ENCODE measurements around the gene IGSF8.
A peak's percentile ranks its signal among the peaks of the same experiment; 100 is the strongest.

The IGSF8 gene

GRCh38 chr1:160115545-160116282, 17.3 kb upstream of the IGSF8 start, which contains the start of gene ATP1A2:
ATP1A2 (plus strand) TSS chr1:160115759; CDS start chr1:160115862, 103 bp downstream.
- H3K4me2 ChIP-seq (ENCODE audit: insufficient read depth, low read length, poor library complexity, severe bottlenecking), result peak within 1 kb of the TSS; percentile 83
- H2AK5ac ChIP-seq (ENCODE audit: low read depth, low read length), result peak within 1 kb of the TSS; percentile 38
- WGBS, 2 donors (ENCODE audit: extremely low coverage in 2 of 2, insufficient read length in 2 of 2, insufficient replicate concordance in 1 of 2), result no CpG with 5 or more reads among the region's 16 CpGs
- no peak within 1 kb of the TSS for H2BK5ac ChIP-seq (ENCODE audit: low read length)
- peak within 1 kb of the TSS; percentile 70 for H2AFZ ChIP-seq (ENCODE audit: low read length)
- H3K14ac ChIP-seq (ENCODE audit: low read length), result peak within 1 kb of the TSS; percentile 77
- peak within 1 kb of the TSS; percentile 71 for H3K18ac ChIP-seq (ENCODE audit: low read length)
- H3K27me3 ChIP-seq (ENCODE audit: control insufficient read depth in 3 of 3, insufficient read depth in 3 of 3, low read depth in 1 of 3, low read length in 3 of 3), result no peaks in the 10 kb centered on the region
- no peak within 1 kb of the TSS for H4K91ac ChIP-seq (ENCODE audit: low read depth, low read length, poor library complexity)
- no peak within 1 kb of the TSS for H3K4ac ChIP-seq (ENCODE audit: low read length)
- peak; percentile 66 for DNase-seq (ENCODE audit: low spot score)
- H2BK12ac ChIP-seq (ENCODE audit: low read length), result no peak within 1 kb of the TSS
- no peak within 1 kb of the TSS for H4K8ac ChIP-seq (ENCODE audit: low read depth, low read length)
- H2BK120ac ChIP-seq (ENCODE audit: low read depth, low read length), result no peak within 1 kb of the TSS
- H3K9me3 ChIP-seq (replicated peaks in 1 of 2; ENCODE audit: control insufficient read depth in 2 of 2, insufficient read depth in 1 of 2, low read depth in 1 of 2, low read length in 2 of 2), result no peaks in the 10 kb centered on the region
- H3K9ac ChIP-seq (ENCODE audit: low read depth, low read length, poor library complexity), result peak within 1 kb of the TSS; percentile 81
- peak within 1 kb of the TSS; percentile 43 for H2BK15ac ChIP-seq (ENCODE audit: low read length)
- H3K23ac ChIP-seq (ENCODE audit: low read depth, low read length, poor library complexity), result peak within 1 kb of the TSS; percentile 8
- H3K27ac ChIP-seq (replicated peaks; ENCODE audit: low read length), result peak within 1 kb of the TSS; percentile 57
- H3K4me3 ChIP-seq (ENCODE audit: low read length in 2 of 2), result peak within 1 kb of the TSS; percentile 23 to 77
- no peaks in the 10 kb centered on the region for H3K36me3 ChIP-seq (replicated peaks in 1 of 2; ENCODE audit: control insufficient read depth in 2 of 2, insufficient read depth in 2 of 2, low read length in 2 of 2)
- H3K79me1 ChIP-seq (ENCODE audit: low read depth, low read length), result peaks cover 3% of the 10 kb centered on the region
- H3K4me1 ChIP-seq (ENCODE audit: control insufficient read depth in 2 of 2, insufficient read depth in 1 of 2, low read depth in 1 of 2, low read length in 2 of 2), result peaks cover 50 to 55% of the 10 kb centered on the region in 2 donors

GRCh38 chr1:160114085-160114484, 15.7 kb upstream of the IGSF8 start:
- no peak overlapping the region for H2BK5ac ChIP-seq (ENCODE audit: low read length)
- H2AFZ ChIP-seq (ENCODE audit: low read length), result peak overlapping the region; percentile 32
- no peaks in the 10 kb centered on the region for H3K36me3 ChIP-seq (replicated peaks in 1 of 2; ENCODE audit: control insufficient read depth in 2 of 2, insufficient read depth in 2 of 2, low read length in 2 of 2)
- H3K27me3 ChIP-seq (ENCODE audit: control insufficient read depth in 3 of 3, insufficient read depth in 3 of 3, low read depth in 1 of 3, low read length in 3 of 3), result no peaks in the 10 kb centered on the region
- H3K79me1 ChIP-seq (ENCODE audit: low read depth, low read length), result peaks cover 3% of the 10 kb centered on the region
- H3K27ac ChIP-seq (replicated peaks; ENCODE audit: low read length), result peak overlapping the region; percentile 25
- no peak overlapping the region for H3K9ac ChIP-seq (ENCODE audit: low read depth, low read length, poor library complexity)
- peak overlapping the region; percentile 20 for H2AK5ac ChIP-seq (ENCODE audit: low read depth, low read length)
- no peak overlapping the region for H2BK120ac ChIP-seq (ENCODE audit: low read depth, low read length)
- no peak overlapping the region for H3K4me3 ChIP-seq (ENCODE audit: low read length in 2 of 2)
- H3K4me1 ChIP-seq (ENCODE audit: control insufficient read depth in 2 of 2, insufficient read depth in 1 of 2, low read depth in 1 of 2, low read length in 2 of 2), result peaks cover 58 to 67% of the 10 kb centered on the region in 2 donors
- no peak overlapping the region for H4K91ac ChIP-seq (ENCODE audit: low read depth, low read length, poor library complexity)
- no peak overlapping the region for H3K23ac ChIP-seq (ENCODE audit: low read depth, low read length, poor library complexity)
- H3K4ac ChIP-seq (ENCODE audit: low read length), result no peak overlapping the region
- H3K18ac ChIP-seq (ENCODE audit: low read length), result no peak overlapping the region
- no peak overlapping the region for H3K14ac ChIP-seq (ENCODE audit: low read length)
- H4K8ac ChIP-seq (ENCODE audit: low read depth, low read length), result no peak overlapping the region
- DNase-seq (ENCODE audit: low spot score), result no peak
- WGBS, 2 donors (ENCODE audit: extremely low coverage in 2 of 2, insufficient read length in 2 of 2, insufficient replicate concordance in 1 of 2), result no CpG with 5 or more reads among the region's 4 CpGs
- no peak overlapping the region for H2BK12ac ChIP-seq (ENCODE audit: low read length)
- peak overlapping the region; percentile 32 for H2BK15ac ChIP-seq (ENCODE audit: low read length)
- H3K9me3 ChIP-seq (replicated peaks in 1 of 2; ENCODE audit: control insufficient read depth in 2 of 2, insufficient read depth in 1 of 2, low read depth in 1 of 2, low read length in 2 of 2), result no peaks in the 10 kb centered on the region
- no peak overlapping the region for H3K4me2 ChIP-seq (ENCODE audit: insufficient read depth, low read length, poor library complexity, severe bottlenecking)

GRCh38 chr1:160113407-160113806, 15.0 kb upstream of the IGSF8 start:
- H2BK120ac ChIP-seq (ENCODE audit: low read depth, low read length), result no peak overlapping the region
- no peak overlapping the region for H3K9ac ChIP-seq (ENCODE audit: low read depth, low read length, poor library complexity)
- peak overlapping the region; percentile 25 for H3K27ac ChIP-seq (replicated peaks; ENCODE audit: low read length)
- no peak overlapping the region for H2BK5ac ChIP-seq (ENCODE audit: low read length)
- peaks cover 59 to 72% of the 10 kb centered on the region in 2 donors for H3K4me1 ChIP-seq (ENCODE audit: control insufficient read depth in 2 of 2, insufficient read depth in 1 of 2, low read depth in 1 of 2, low read length in 2 of 2)
- no peak overlapping the region for H4K8ac ChIP-seq (ENCODE audit: low read depth, low read length)
- H2BK15ac ChIP-seq (ENCODE audit: low read length), result no peak overlapping the region
- H3K14ac ChIP-seq (ENCODE audit: low read length), result no peak overlapping the region
- no peak overlapping the region for H3K4ac ChIP-seq (ENCODE audit: low read length)
- H3K27me3 ChIP-seq (ENCODE audit: control insufficient read depth in 3 of 3, insufficient read depth in 3 of 3, low read depth in 1 of 3, low read length in 3 of 3), result no peaks in the 10 kb centered on the region
- no peak for DNase-seq (ENCODE audit: low spot score)
- no peak overlapping the region for H2AK5ac ChIP-seq (ENCODE audit: low read depth, low read length)
- H4K91ac ChIP-seq (ENCODE audit: low read depth, low read length, poor library complexity), result no peak overlapping the region
- no peaks in the 10 kb centered on the region for H3K9me3 ChIP-seq (replicated peaks in 1 of 2; ENCODE audit: control insufficient read depth in 2 of 2, insufficient read depth in 1 of 2, low read depth in 1 of 2, low read length in 2 of 2)
- no peak overlapping the region for H3K23ac ChIP-seq (ENCODE audit: low read depth, low read length, poor library complexity)
- H2AFZ ChIP-seq (ENCODE audit: low read length), result no peak overlapping the region
- H2BK12ac ChIP-seq (ENCODE audit: low read length), result peak overlapping the region; percentile 53
- no peak overlapping the region for H3K4me2 ChIP-seq (ENCODE audit: insufficient read depth, low read length, poor library complexity, severe bottlenecking)
- H3K4me3 ChIP-seq (ENCODE audit: low read length in 2 of 2), result no peak overlapping the region
- H3K36me3 ChIP-seq (replicated peaks in 1 of 2; ENCODE audit: control insufficient read depth in 2 of 2, insufficient read depth in 2 of 2, low read length in 2 of 2), result no peaks in the 10 kb centered on the region
- H3K79me1 ChIP-seq (ENCODE audit: low read depth, low read length), result peaks cover 3% of the 10 kb centered on the region
- WGBS, 2 donors (ENCODE audit: extremely low coverage in 2 of 2, insufficient read length in 2 of 2, insufficient replicate concordance in 1 of 2), result no CpG with 5 or more reads among the region's 8 CpGs
- peak overlapping the region; percentile 23 for H3K18ac ChIP-seq (ENCODE audit: low read length)

GRCh38 chr1:160112357-160112756, 13.9 kb upstream of the IGSF8 start:
- H2BK15ac ChIP-seq (ENCODE audit: low read length), result peak overlapping the region; percentile 12
- peaks cover 54 to 63% of the 10 kb centered on the region in 2 donors for H3K4me1 ChIP-seq (ENCODE audit: control insufficient read depth in 2 of 2, insufficient read depth in 1 of 2, low read depth in 1 of 2, low read length in 2 of 2)
- no peak overlapping the region for H4K8ac ChIP-seq (ENCODE audit: low read depth, low read length)
- no peaks in the 10 kb centered on the region for H3K36me3 ChIP-seq (replicated peaks in 1 of 2; ENCODE audit: control insufficient read depth in 2 of 2, insufficient read depth in 2 of 2, low read length in 2 of 2)
- H2AK5ac ChIP-seq (ENCODE audit: low read depth, low read length), result no peak overlapping the region
- H2BK12ac ChIP-seq (ENCODE audit: low read length), result no peak overlapping the region
- no peak overlapping the region for H3K27ac ChIP-seq (replicated peaks; ENCODE audit: low read length)
- H3K4me2 ChIP-seq (ENCODE audit: insufficient read depth, low read length, poor library complexity, severe bottlenecking), result no peak overlapping the region
- no peaks in the 10 kb centered on the region for H3K27me3 ChIP-seq (ENCODE audit: control insufficient read depth in 3 of 3, insufficient read depth in 3 of 3, low read depth in 1 of 3, low read length in 3 of 3)
- H3K4me3 ChIP-seq (ENCODE audit: low read length in 2 of 2), result no peak overlapping the region
- H3K18ac ChIP-seq (ENCODE audit: low read length), result peak overlapping the region; percentile 20
- no CpG with 5 or more reads among the region's 12 CpGs for WGBS, 2 donors (ENCODE audit: extremely low coverage in 2 of 2, insufficient read length in 2 of 2, insufficient replicate concordance in 1 of 2)
- no peak overlapping the region for H3K9ac ChIP-seq (ENCODE audit: low read depth, low read length, poor library complexity)
- DNase-seq (ENCODE audit: low spot score), result no peak
- H2AFZ ChIP-seq (ENCODE audit: low read length), result no peak overlapping the region
- no peak overlapping the region for H2BK120ac ChIP-seq (ENCODE audit: low read depth, low read length)
- H3K79me1 ChIP-seq (ENCODE audit: low read depth, low read length), result peaks cover 3% of the 10 kb centered on the region
- H4K91ac ChIP-seq (ENCODE audit: low read depth, low read length, poor library complexity), result no peak overlapping the region
- no peaks in the 10 kb centered on the region for H3K9me3 ChIP-seq (replicated peaks in 1 of 2; ENCODE audit: control insufficient read depth in 2 of 2, insufficient read depth in 1 of 2, low read depth in 1 of 2, low read length in 2 of 2)
- no peak overlapping the region for H2BK5ac ChIP-seq (ENCODE audit: low read length)
- no peak overlapping the region for H3K14ac ChIP-seq (ENCODE audit: low read length)
- no peak overlapping the region for H3K4ac ChIP-seq (ENCODE audit: low read length)
- H3K23ac ChIP-seq (ENCODE audit: low read depth, low read length, poor library complexity), result no peak overlapping the region
